Activated naive CD4-positive, alpha-beta T cell treated with Interleukin-2 at 50 U/mL for 16 hours (primary cell): ENCODE results near the gene TBX1.
"Not testable (repeated sequence)": the region's sequence is repeated elsewhere in the genome, so short reads cannot be mapped to it uniquely, and the experiment has no call there.

ENCODE experiments used
- DNase-seq: peaks from one replicate; pipeline ENCODE4 v3.0.0-alpha.2; 2020

The TBX1 gene

DNA sequence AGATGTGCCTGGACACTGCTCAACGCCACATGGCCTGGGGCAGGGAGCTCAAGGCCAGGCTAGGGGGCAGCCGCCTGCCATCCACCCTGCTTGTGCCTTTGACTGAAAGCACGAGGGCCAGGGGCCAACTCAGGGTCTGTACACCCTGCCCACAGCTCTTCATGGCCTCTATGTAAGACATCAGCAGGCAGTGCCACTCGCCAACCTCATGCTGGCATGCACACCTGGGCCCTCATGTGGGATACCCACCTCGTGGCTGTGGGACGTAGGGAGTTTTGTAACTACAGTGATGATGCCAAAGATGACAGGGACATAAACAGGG is 25.6 kb downstream of the TBX1 start:
- no peak for DNase-seq

- DNase-seq, result no peak
These were observed 26.6 kb downstream of the TBX1 start for GRCh38 chr22:19786959-19787848.

- no peak for DNase-seq
These were observed 27.2 kb downstream of the TBX1 start for GRCh38 chr22:19787849-19788141.

DNA sequence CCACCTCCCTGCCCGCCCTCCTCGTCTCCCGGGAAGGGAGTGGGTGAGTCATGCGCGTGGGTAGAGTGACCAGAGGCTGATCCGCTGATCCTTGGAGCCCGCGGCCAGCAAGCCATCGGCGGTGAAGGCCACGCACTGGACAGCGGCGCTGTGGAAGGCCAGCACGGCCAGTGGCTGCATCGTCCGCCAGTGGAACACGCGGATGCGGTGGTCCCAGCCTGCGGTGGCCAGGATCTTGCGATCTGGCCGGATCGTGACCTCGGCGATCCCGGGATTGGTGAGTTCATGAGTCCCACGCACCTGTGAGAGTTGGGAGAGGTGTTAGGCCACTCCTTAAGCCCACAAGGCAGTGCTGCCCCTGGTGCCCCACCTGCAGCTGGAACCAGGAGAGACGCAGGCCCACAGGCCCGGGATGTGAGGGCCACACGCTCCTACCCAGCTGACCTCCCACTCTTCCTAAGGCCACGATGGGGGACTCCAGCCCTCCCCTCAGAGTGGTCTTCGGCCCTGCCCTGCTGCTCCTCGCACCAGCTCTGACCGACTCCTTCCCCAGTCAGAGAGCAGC is 28.2 kb downstream of the TBX1 start:
- no peak for DNase-seq

DNA sequence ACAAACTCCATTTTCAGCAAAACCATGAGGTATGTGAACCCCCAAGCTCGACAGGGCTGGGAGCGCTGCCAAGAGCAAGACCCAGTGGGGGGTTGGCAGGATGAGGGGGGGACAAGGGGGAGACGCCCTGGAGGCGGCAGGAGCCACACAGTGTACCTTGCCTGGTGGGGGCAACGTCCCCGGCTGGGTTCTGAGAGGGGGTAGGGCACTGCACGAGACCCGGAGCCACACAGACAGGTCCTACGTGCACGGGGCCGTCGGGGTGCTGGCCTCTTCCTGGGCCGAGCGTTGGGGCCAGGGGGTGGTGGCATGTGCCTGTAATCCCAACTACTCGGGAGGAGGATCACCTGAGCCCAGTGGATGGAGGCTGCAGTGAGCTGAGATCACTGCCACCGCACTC is 28.8 kb downstream of the TBX1 start:
- no peak for DNase-seq

- DNase-seq, result no peak
These were observed 29.2 kb downstream of the TBX1 start for GRCh38 chr22:19789828-19790227.

- no peak for DNase-seq
These were observed 30.7 kb downstream of the TBX1 start for GRCh38 chr22:19791243-19791642.

DNA sequence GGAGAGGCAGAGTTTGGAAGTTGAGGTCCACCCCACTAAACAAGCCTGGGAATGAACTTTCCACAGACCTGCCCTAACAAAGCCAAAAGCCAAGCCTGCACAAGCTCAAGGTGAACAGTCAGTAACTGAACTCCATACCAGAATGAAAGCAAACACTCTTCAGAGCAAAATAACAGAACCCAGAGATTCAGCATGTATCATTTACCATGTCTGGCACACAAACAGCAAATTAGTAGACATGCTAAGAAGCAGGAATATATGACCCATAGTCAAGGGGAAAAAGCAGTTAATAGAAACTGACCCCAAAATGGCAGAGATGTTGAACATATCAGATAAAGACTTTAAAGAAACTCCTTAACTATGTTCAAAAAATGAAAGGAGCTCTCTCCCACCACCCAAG is 31.3 kb downstream of the TBX1 start:
- DNase-seq, result no peak

DNA sequence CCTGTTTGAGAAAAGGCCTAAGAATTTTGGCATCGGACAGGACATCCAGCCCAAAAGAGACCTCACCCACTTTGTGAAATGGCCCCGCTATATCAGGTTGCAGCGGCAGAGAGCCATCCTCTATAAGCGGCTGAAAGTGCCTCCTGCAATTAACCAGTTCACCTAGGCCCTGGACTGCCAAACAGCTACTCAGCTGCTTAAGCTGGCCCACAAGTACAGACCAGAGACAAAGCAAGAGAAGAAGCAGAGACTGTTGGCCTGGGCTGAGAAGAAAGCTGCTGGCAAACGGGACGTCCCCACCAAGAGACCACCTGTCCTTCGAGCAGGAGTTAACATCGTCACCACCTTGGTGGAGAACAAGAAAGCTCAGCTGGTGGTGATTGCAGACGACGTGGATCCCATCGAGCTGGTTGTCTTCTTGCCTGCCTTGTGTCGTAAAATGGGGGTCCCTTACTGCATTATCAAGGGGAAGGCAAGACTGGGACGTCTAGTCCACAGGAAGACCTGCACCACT is 31.9 kb downstream of the TBX1 start:
- DNase-seq, result not testable (repeated sequence)

DNA sequence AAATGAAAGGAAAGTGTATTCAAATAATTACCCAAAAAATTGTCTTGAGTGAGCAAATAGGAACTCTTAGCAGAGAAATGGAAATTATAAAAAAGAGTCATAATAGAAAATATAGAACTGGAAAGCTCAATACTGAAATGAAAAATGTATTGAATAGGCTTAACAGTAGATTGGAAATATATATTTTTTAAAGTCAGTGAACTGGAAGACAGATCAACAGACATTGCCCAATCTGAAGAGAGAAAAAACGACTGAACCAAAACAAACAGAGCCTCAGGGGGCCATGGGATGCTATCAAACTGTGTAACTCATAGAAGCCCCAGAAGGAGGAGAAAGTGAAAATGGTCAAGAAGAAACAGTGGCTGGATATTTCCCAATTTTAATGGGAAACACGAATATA is 32.6 kb downstream of the TBX1 start:
- no peak for DNase-seq

GRCh38 chr22:19793661-19794310 is 33.2 kb downstream of the TBX1 start:
- no peak for DNase-seq

DNA sequence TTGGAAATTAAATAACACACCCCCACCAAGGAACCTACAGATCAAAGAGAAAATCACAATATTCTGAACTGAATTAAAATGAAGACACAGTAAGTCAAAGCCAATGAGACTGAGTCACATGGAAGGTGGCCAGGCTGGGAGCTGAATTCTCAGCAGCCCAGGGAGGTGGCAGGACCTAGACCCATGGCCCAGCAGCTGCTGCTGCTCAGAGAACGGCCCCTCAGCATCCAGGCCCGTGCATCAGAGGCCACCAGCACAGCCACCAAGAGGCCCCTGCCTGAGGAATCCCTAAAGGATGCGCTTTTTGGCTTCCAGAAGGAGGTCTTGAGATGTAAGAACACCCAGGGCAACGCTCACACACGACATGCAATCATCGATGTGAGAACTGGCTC is 35.0 kb downstream of the TBX1 start:
- no peak for DNase-seq

DNA sequence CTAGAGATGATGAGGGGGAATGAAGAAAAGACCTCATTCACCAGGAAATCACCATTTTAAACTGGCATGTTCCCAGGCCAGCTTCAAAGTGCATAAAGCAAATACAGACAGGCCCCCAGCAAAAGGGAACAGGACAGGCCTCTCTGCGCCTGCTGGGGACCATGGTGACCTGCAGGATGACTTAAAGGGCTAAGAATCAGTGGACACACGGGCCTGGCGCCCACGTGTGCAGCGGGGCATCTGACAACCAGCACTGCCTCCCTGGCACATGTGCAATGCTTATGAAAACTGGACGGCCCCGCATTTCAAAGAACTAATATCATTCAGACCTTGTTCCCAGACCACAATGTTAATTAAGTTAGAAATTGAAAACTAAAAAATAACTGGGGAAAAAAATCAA is 35.6 kb downstream of the TBX1 start:
- no peak for DNase-seq

DNA sequence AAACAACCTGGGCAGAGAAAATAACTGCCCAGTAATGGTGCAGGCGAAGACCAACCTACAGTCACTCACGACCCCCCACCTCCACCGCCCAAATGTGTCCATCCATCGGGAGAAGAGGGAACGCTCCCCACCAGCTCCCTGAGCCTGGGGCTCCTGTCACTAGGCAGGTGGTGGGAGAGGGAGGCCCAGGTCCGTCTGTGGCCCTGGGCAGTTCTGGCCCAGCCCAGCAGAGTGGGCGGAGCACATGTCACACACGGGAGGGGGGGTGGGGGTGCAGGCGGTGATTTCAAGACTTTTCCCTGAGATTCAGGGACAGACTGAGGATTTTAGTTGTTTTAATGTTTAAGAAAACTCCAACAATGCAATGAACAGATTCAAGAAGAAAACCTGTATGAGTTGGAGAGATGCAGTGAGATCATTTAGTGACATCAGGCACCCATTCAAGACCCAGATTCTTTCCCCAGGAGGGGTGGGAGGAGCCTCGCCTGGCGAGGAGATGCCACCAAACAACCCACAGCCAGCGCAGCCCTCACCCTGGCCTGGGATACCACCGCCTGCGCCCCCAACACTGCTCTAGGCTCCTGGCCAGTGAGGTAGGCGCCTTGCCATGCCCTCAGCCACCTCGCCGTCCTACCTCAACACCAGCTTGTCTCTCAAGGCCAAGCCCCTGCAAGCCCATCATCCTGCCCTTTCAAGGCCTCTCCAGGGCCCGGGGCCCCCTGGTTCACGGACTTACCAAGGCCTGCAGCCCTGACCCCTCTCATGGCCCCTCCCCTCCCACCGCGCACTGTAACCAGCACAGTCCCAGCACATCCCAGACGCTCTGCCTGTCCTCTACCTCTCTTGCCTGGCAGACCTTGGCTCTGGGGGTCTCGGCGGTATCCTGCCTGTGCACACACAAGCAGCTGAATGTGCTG is 36.8 kb downstream of the TBX1 start:
- DNase-seq, result no peak

GRCh38 chr22:19798003-19798665 is 37.6 kb downstream of the TBX1 start:
- DNase-seq, result no peak

GRCh38 chr22:19798891-19799293 is 38.3 kb downstream of the TBX1 start:
- no peak for DNase-seq

- DNase-seq, result no peak
These were observed 39.0 kb downstream of the TBX1 start for GRCh38 chr22:19799322-19800190.

DNA sequence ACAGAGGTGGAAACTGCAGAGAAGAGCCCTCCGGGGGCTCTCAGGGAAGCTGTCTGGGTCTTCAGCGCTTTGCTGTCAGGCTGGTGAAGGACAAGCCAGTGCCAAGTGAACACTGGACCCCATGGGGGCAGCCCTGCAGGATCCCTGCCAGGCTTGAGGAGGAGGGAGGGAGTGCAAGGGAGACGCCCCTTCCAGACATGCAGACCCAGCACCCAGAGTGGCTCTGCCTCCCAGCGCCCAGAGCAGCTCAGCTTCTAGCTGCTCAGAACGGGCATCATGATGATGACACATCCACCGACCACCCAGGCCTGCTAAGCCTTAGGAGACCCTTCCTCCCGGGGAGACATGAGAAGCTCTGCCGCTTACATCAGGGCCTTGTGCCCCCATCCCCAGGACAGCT is 39.7 kb downstream of the TBX1 start:
- no peak for DNase-seq

DNA sequence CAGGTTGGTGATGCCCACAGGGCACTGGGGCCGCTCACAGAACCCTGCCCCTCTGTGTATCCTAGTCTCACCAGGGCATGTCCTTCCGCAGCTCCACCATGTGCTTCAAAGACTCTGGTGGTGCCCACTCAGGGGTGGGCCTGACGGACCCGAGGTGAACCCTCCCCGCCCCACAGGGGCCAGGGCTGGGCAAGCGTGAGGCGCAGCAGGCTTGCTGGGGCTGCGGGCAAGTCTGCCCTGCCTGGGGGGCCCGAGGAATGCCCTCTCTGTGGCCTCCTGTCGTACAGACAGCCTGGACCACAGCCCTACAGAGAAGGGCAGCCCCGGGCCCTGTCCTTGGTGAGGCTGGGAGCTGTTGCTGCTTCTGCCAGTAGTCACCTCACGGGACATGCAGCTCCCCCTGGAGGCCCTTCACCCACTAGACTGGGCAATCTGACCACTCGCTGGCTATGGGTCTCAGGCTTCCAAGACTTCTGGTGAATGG is 40.2 kb downstream of the TBX1 start:
- DNase-seq, result no peak

- DNase-seq, result no peak
These were observed 40.9 kb downstream of the TBX1 start for GRCh38 chr22:19801340-19802000.
